ENCODE data around the gene CD163L1.
"Not testable (repeated sequence)": the region's sequence is repeated elsewhere in the genome, so short reads cannot be mapped to it uniquely, and the experiment has no call there.

The CD163L1 gene

DNA sequence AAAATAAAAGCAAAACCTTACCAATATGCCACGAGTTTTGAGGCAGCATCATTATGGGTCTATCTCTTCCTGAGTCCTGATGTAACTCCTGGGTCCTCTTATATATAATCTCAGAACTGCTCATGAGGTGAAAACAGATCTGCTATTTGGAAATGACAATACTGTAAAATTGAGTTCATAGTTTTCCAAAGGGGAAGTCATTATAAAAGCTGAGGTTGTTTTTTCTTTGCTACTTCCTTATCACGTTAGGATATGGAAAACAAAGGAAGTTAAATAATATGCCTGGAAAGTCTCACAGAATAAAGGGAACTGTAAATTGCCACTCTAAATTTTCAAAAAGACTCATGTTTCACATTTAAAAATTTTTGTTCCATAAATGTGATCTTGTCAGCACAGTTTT lies at the start of gene CD163L1:
TSS of gene CD163L1 (minus strand) at position 78 of the 400 bp plus-strand sequence. CDS start at position 52, 26 bp downstream.
- no peak for DNase-seq

DNA sequence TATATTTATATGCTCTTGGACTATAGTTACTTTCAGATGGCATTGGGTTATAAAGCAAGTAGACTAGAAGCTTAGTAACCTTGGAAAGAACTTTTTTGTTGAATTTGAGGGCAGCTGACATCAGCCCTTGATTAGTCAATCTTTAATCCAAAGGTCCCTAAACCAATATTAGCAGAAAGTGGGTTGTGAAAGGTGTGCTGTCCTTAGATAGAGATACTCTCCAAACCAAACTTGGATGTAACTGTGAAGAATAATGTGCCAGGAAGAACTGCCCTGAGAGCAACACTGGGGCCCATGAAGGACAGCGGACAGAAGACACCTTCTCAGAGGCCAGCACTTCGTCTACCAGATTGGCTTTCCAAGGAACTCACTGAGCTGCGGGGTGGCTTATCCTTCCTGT lies 49.1 kb upstream of the CD163L1 start:
- no peak for DNase-seq

- DNase-seq = no peak
Measured at GRCh38 chr12:7486512-7486911, 42.6 kb upstream of the CD163L1 start.

GRCh38 chr12:7485095-7485494 lies 41.1 kb upstream of the CD163L1 start:
- DNase-seq = no peak

- no peak for DNase-seq
Measured at GRCh38 chr12:7483343-7483742, 39.4 kb upstream of the CD163L1 start.

- no peak for DNase-seq
Measured at GRCh38 chr12:7479771-7480170, 35.8 kb upstream of the CD163L1 start.

DNA sequence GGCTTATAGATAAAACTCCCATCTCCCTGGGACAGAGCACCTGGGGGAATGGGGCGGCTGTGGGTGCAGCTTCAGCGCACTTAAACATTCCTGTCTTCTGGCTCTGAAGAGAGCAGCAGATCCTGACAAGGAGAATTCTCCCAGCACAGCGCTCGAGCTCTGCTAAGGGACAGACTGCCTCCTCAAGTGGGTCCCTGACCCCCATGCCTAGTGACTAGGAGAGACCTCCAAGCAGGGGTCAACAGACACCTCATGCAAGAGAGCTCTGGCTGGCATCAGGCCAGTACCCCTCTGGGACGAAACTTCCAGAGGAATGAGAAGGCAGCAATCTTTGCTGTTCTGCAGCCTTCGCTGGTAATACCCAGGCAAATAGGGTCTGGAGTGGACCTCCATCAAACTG lies 28.1 kb upstream of the CD163L1 start:
- no peak for DNase-seq

DNA sequence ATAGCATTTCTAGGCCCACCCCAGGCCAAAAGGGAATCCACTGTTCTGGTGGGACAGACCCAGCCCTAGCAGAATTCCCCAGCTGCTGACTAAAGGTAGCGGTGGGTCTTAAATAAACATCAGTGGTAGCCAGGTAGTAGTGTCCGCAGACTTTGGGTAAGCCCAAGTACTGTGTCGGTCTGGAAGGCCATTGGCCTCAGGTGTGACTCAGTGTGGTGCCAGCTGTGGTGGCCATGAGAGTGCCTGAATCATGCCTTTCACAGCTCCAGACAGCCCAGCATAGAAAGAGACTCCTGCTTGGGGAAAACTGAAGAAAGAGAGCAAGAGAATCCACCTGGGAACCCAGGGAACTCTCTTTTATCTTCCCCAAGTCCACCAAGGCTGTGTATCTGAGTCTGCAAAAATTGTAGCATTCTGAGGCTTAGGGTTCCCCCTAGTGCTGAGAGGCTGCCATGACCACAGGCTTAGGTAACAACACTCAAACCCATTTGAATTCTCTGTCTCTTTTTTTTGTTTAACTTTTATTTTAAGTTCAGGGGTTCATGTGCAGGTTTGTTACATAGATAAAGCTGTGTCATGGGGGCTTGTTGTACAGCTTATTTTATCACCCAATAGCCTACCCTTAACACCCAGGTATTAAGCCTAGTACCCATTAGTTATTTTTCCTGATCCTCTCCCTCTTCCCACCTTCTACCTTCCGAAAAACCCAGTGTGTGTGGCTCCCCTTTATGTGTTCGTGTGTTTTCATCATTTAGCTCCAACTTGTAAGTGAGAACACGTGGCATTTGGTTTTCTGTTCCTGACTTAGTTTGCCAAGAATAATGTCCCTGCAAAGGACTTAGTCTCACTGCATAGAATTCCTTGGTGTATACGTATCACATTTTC lies 16.7 kb upstream of the CD163L1 start:
- peak; percentile 61 for DNase-seq

DNA sequence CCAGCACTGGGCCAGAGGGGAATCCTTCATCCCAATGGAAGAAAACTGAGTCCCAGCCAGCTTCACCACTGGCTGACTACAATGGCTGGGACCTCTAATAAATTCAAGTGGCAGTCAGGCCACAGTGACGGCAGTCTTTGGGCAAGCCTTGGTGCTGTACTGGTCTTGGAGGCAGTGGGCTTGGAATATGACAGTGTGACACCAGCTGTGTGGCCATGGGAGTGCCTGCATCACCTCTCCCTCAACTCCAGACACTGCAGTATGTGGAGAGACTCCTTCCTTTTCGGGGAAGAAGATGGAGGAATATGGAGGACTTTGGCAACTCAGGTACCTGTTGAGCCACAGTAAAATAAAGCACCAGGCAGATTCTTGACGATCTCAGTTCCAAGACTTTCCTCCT lies 16.0 kb upstream of the CD163L1 start:
- no peak for DNase-seq

DNA sequence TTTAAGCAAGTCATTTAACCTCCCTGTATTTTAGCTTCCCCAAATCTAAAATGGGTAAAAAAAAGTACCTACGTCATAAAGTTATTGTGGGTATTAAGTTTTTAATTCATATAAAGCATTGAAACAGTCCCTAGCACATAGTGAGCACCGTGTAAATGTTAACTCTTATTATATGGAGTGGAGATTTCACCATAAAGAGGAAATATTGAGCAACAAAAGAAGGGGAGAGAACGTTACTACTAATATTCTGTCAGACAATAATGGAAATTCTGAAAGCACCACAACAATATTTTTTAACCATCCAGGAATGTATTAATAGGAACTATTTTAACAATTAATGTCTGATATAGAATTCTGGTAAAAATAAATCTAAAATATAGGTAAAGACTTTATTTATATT lies 7.8 kb upstream of the CD163L1 start:
- no peak for DNase-seq

- DNase-seq = no peak
Measured at GRCh38 chr12:7450667-7451066, 6.7 kb upstream of the CD163L1 start.

GRCh38 chr12:7448099-7448498 lies 4.1 kb upstream of the CD163L1 start:
- DNase-seq = no peak

DNA sequence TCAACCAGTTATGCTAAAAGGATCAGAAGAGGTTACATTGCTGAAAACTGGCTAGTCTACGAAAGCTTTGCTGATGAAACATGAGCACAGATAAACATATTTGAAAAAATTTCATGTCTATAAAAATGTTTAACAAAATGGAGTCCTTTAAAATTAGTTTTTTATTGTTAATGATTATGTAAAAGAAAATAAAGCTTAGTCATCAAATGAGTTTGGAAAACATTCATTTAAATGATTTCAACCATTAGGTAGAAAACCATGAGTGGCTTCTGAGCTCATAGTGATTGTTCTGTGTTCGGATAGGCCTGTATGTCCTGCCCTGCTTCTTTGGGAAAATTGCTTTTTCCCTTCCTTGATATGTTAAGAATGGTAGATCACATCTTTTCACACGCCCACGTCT lies 584 bp upstream of the CD163L1 start:
- no peak for DNase-seq

DNA sequence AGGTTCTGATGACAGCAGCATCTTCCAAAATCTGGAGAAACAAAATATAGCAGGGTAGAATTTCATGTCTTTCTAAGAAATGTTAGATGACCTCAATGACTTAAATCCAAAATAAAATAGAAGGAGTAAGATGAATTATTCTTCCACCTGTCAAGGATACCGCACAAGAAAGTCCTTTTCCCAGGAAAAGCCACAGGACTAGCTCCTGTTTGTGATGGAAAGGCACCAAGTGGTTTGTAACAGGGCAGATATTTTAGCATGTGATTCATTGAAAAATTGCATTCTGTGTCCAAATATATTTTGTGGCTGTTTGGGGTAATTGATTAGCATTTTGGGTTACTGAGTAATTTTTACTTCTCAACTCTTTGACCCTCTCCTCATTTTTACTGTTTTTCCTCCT lies 2.7 kb downstream of the CD163L1 start:
- DNase-seq = no peak

- DNase-seq = peak; percentile 44
Measured at GRCh38 chr12:7439579-7440505, 4.1 kb downstream of the CD163L1 start.

DNA sequence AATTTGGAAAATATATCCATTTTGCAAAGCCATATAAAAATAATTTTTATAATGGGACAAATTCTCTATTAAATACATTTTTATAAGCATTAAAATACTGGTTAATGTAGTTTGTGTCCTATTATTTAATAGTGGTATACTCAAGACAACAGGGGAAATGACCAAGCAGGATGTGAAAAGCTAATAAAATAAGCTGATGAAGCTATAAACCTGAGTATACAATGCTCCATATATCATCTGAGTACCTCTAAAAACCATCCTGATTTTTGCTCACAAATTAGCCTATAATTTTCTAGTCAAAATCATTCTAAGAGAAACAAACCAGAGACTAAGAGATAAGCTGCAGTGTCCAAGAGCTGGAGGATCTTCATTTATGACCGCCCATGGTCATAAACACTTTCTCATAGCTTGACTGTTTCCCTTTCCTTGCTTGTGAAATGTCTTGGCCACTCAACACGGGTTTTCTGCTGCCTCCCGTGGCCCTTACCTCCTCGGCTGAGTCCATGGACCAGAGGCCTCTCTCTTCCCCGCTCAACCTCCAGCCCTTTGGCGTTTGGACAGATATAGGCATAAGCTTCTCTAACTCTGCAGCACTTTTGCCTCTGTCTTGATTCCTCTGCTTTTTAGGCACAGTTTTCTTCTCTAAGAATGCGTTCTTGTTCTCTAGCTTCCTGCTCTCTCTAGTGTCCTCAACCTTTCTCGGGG lies 5.5 kb downstream of the CD163L1 start:
- DNase-seq = not testable (repeated sequence)

- DNase-seq = not testable (repeated sequence)
Measured at GRCh38 chr12:7437494-7437893, 6.5 kb downstream of the CD163L1 start.

DNA sequence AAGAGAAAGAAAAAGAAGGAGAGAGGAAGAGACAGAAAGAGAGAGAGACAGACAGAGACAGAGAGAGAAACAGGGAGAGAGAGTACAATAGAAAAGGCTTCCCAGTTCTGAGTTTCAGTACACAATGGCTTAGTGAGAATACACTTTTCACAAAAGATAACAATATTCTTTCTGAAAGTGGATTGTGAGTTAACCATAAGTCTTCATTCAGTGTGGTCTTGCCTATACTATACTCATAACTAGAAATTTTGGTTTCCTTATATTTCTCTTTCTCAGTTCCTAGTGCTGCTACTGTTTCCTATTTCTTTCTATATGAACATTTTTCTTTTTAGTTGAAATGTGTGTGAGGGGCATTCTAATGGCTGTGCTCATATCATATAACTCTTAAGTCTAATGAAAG lies 9.3 kb downstream of the CD163L1 start:
- no peak for DNase-seq

GRCh38 chr12:7433276-7433822 lies 10.6 kb downstream of the CD163L1 start:
- DNase-seq = no peak

DNA sequence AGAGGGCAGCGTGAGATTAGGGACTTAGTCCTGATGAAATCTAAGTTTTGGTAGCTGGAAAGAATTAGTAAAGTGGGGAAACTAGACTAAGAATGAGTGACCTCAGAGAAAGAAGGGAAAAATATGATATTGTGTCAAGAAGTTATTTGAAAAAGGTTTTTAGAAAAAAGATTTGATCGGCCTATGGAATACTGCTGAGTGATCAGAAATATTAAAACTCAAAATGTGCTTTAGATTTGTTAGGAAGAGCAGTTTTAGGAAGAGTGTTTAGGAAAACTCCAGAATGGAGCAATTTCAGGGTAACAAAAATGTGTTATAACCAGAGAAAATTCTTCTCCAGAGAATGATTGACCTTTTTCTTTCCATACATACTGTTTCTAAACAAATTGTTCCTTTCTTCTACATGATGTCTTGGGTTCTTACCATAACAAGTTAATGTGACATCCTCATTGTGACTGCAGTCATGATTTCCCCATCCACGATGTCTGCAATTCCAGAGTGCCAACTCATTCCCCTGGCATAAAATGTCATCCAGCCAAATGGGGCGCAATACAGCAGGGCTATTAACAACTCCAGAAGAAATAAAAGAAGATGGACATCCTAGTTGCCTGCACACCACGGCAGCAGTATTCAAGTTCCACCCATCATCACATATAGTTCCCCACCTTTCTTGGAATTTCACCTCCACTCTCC lies 11.8 kb downstream of the CD163L1 start:
- no peak for DNase-seq

DNA sequence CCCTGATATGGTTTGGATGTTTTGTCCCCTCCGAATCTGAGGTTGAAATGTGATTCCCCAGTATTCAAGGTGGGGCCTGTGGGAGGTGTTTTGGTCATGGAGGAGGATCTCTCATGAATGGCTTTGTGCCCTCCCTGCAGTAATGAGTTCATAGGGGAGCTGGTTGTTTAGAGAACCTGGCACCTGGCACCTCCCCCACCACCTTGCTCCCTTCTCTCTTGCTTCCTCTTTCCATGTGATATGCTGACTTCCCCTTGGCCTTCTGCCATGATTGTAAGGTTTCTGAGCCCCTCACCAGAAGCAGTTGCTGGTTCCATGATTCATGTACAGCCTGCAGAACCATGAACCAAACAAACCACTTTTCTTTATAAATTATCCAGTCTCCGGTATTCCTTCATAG lies 32.6 kb downstream of the CD163L1 start:
- no peak for DNase-seq

DNA sequence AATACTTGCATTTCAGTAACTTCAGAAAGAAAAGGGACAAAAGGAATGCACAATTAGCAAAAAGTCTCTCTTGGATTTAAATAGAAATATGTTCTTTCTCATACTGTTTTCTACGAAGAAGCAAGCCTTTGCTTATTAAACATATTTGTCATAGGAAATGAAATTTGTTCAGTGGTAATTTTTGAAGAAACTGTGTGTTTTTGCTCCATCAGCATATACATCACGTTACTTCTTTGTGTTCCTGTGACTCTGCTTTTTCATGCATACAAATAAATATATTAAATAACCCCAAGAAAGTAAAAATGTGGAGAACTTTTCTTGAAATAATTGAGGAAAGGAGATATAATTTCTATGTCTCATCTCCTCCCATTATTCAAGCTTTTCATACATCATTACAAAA lies 39.7 kb downstream of the CD163L1 start:
- no peak for DNase-seq

All from activated CD8-positive, alpha-beta memory T cell treated with anti-CD3 and anti-CD28 coated beads, Interleukin-2, amount 50 U/mL, for 4 hours (primary cell).